ENCODE results near the gene SLC24A1.

Gene SLC24A1

DNA sequence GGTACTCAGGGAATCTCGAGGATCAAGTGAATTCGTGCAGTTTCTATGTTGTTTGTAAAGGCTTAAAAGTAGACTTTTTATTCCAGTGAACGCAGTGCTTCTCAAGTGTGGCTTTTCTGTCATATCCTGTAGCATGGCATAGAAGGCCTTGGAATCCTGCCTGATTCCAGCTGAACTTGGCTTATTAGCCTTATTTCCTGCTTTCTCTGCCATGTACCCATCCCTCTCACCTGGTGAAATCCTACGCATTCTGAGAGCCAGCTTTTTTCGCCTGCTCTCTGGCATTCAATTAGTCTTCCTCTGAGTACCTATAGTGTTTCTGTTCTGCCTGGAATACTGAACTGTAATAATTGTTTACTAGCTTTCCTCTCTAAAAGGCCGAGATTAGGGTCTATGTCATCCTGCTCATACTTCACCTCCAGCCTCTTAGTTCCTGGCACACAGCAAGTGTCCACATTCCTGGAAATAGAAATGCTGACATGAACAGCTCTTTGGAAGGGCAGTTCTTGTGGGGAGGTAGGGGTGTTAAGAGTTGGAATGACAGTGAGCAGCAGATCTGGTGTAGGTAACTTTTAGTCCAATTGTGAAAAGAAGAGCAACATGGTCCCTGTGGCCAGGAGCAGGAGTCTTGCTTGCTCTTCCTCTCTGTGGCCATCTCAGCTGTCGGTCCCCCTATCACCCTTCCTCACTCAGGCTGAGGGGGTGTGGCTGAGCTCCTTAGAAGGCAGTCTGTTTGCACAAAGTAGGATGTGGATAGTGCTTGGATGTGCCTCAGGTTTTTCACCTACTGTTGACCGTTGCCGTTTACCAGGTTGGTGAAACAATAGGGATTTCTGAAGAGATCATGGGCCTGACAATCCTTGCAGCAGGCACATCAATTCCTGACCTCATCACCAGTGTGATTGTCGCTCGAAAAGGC lies 30.4 kb downstream of the SLC24A1 start:
- no peak for DNase-seq (ENCODE audit: low read depth, low spot score)

GRCh38 chr15:65653341-65653740 lies 31.6 kb downstream of the SLC24A1 start:
- DNase-seq (ENCODE audit: low read depth, low spot score): no peak

- DNase-seq (ENCODE audit: low read depth, low spot score): no peak
Measured at GRCh38 chr15:65653801-65654521, 32.2 kb downstream of the SLC24A1 start.

DNA sequence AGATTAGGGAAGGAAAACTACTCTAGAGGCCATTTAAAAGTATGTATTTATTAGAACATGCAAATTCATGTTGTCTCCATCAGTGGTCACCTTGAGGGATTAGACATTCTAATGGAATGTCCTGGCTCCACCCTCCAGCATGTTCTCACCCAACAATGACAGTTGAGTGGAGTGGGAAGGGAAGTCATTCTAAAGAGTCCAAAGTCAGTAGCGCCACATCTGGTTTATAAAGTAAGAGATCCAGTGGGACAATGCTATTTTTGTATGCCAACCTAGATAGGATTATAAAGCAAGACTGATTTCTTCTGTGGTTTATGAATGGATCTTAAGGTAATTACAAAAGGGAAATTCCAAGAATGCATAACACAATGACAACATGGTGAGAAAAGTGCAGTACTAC lies 33.3 kb downstream of the SLC24A1 start:
- no peak for DNase-seq (ENCODE audit: low read depth, low spot score)

GRCh38 chr15:65655457-65655856 lies 33.7 kb downstream of the SLC24A1 start:
- DNase-seq (ENCODE audit: low read depth, low spot score): no peak

DNA sequence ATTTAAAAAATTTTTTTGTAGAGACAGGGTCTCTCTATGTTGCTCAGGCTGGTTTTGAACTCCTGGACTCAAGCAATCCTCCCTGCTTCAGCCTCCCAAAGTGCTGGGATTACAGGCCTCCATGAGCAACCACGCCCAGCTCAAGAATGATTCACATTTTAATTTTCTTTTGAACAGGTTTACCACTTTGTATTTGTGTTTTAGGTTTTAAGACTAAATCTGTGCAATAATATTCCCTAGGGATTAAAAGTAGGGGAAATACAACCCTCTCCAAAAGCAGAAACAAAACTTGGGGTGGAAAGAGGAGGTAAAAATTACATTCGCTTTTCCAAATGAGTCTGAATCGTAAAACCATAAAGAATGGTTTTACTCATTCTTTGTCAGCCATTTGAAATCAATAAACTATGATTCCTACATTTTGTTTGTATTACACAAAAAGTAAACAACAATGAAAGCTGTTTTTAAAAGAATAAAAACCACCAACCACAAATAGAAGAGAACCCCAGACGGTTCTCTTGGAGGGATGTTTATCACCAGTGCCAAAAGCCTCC lies 37.8 kb downstream of the SLC24A1 start:
- no peak for DNase-seq (ENCODE audit: low read depth, low spot score)

- no peak for DNase-seq (ENCODE audit: low read depth, low spot score)
Measured at GRCh38 chr15:65660927-65661326, 39.2 kb downstream of the SLC24A1 start.

GRCh38 chr15:65663521-65663920 lies 41.8 kb downstream of the SLC24A1 start:
- DNase-seq (ENCODE audit: low read depth, low spot score): no peak

DNA sequence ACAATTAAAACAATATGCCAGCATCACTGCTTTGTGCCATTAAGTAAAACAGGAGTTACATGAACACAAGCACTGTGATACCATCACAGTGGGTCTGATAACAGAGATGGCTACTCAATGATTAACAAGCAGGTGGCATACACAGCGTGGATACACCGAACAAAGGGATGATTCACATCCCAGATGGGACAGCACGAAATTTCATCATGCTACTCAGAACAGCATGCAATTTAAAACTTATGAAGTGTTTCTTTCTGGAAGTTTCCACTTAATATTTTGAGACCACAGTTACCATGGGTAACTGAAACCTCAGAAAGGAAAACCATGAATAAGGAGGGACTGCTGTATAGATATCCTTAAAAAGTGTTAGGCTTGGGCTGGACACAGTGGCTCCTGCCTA lies 44.5 kb downstream of the SLC24A1 start:
- no peak for DNase-seq (ENCODE audit: low read depth, low spot score)

DNA sequence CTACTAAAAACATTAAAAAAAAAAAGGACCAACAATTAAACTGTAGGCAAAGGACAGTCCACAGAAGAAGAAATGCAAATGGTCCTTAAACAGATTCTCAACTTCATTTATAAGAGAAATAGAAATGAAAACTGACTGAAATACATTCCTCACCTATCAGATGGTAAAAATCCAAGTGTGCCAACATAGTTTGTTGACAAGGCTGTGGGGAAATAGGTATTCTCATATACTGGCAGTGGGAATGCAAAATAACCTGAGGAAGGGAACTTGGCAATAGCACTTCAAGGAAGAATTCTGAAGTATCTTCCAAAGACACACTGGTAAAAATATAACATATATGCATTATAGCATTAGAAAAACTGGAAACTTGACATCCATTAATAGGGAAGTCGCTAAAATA lies 53.8 kb downstream of the SLC24A1 start:
- no peak for DNase-seq (ENCODE audit: low read depth, low spot score)

DNA sequence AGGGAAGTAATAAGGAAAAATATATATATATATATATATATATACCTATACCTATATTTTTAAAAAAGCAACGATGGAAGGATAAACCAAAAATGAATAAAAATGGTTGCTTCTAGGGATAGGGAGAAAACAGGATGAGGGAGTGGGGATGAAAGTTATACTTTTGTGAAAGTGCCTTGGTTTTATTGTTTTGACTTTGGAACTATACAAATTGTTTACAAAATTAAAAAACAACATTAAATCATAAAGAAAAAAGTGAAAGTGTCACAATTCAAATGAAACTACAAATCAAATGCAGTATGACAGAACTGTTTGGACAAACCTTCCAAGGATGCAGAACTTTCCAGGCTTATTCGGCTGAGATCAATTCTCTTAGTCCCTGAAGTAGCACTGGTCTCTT lies 54.4 kb downstream of the SLC24A1 start:
- no peak for DNase-seq (ENCODE audit: low read depth, low spot score)

GRCh38 chr15:65680544-65680943 lies 58.8 kb downstream of the SLC24A1 start:
- DNase-seq (ENCODE audit: low read depth, low spot score): no peak

DNA sequence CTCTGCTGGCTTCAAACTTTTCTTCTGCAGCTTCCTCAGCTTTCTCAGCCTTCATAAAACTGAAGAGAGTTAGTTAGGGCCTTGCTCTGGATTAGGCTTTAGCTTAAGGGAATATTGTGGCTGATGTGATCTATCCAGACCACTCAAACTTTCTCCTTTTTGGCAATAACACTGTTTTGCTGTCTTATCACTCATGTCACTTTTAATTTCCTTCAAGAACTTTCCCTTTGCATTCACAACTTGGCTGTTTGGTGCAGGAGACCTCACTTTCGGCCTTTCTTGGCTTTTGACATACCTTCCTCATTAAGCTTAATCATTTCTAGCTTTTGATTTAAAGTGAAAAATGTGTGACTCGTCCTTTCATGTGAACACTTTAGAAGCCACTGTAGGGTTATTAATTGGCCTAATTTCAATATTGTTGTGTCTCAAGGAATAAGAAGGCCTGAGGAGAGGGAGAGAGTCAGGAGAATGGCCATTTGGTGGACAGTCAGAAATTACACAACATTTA lies 60.7 kb downstream of the SLC24A1 start:
- DNase-seq (ENCODE audit: low read depth, low spot score): no peak

DNA sequence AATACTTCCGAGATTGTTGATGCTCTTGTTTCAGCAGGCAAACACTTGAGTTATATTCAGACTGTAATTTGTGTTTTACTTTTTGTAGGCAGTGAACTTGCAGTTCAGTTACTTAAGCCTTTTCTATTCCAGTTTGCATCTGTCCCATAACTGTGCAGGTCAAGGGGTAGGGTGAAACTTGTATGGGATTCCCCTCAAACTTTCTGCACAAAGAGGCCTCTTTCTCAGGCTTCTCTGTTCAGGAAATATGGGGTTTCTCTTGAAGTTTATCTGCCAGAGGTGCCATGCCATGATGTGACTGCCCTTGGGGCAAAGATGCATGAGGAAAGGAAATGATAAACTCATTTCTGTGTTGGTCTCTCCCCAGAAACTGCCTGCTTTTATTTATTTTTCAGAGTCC lies 66.7 kb downstream of the SLC24A1 start:
- no peak for DNase-seq (ENCODE audit: low read depth, low spot score)

GRCh38 chr15:65690173-65690572 lies 68.4 kb downstream of the SLC24A1 start:
- no peak for DNase-seq (ENCODE audit: low read depth, low spot score)

GRCh38 chr15:65690778-65691177 lies 69.0 kb downstream of the SLC24A1 start:
- no peak for DNase-seq (ENCODE audit: low read depth, low spot score)

DNA sequence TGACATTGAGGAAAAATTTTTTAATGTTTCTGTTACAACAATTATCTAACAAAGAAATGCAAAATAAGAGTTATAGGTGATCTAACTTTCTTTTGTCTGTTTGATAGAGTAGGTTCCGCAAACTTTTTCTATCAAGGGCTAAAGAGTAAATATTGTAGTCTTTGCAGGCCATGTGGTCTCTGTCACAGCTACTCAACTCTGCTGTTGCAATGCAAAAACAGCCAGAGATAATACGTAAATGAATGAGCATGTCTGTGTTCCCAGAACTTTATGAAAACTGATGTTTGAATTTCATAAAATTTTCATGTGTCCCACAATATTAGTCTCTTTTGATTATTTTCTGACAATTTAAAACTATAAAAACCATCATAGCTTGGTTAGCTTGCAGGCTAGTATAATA lies 73.3 kb downstream of the SLC24A1 start:
- DNase-seq (ENCODE audit: low read depth, low spot score): no peak
